KOPT-K1 (cell line): ENCODE measurements around the gene MED25.

ENCODE experiments used
- H3K27ac ChIP-seq: fragments of 200-600 bp; sonication (generic); 2 replicates; pipeline ENCODE4 v1.5.1; 2016; ENCODE audit warnings: antibody characterized with exemption, mild to moderate bottlenecking, low read depth, low read length; ENCODE audit not compliant: poor library complexity, severe bottlenecking
- H3K36me3 ChIP-seq: fragments of 200-600 bp; sonication (generic); 2 replicates; pipeline ENCODE4 v1.5.1; 2017; ENCODE audit warnings: antibody characterized with exemption, mild to moderate bottlenecking, low read length, moderate library complexity; ENCODE audit not compliant: insufficient read depth
- H3K9me3 ChIP-seq: fragments of 200-600 bp; sonication (generic); 2 replicates; pipeline ENCODE4 v1.5.1; 2017; ENCODE audit warnings: antibody characterized with exemption, low read length, mild to moderate bottlenecking; ENCODE audit not compliant: insufficient read depth, poor library complexity, severe bottlenecking

Gene MED25

DNA sequence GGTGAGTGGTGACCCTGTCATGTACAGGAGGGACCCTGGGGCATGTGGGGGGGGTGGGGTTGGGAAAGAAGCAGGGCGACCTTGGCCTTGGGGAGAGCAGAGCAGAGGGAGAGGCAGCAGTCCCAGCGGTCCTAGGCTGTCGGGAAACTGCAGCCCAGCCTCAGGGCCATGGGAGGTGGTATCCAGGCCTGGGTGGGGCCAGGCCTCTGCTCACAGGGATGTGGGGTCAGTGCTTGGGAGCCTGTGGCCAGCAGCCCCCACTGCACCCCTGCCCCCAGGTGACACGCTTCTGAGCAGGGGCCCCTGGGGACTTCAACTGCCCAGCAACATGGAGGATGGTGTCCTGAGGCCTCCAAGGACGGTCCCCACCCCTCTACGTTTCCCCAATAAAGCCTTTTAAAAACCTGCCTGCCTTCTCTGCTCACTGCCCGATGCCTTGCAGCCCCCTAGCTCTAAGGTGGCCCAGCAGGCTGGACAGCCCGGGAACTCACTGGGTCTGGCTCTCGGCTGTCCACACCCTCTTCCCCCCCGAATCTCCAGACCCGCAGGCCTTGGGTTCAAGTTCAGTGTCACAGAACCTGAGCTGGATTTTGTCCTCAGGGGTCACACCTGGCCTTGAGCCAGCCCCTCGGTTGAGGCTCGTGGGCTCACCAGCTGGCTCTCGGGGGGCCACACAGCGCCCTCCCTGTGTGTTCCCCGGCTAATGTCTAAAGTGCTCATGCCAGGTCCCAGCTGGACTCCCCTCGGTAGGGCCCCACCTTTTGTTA lies 42.4 kb downstream of the MED25 start:
- H3K36me3 ChIP-seq: peaks cover 93% of the 10 kb centered on the region
- no peaks in the 10 kb centered on the region for H3K9me3 ChIP-seq
- no peak overlapping the region for H3K27ac ChIP-seq

DNA sequence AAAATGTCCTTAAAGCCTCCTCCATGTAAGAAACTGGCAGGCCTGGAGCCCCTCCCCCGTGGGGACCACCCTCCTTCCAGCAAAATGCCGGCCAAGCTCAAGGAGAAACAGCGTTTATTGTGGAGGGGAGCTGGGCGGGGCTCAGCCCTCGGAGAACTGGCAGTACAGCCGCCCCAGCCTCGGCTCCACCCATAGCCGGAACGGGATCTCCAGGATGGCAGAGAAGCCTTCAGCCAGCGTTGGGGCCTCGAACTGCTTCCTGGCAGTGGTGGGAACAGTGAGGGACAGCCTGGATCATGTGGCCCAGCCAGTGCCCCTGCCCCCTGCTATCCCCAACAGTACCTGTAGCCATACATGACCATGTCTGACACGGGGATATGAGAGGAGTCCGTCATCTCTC lies 43.0 kb downstream of the MED25 start:
- H3K9me3 ChIP-seq: no peaks in the 10 kb centered on the region
- no peak overlapping the region for H3K27ac ChIP-seq
- H3K36me3 ChIP-seq: peaks cover 87% of the 10 kb centered on the region

DNA sequence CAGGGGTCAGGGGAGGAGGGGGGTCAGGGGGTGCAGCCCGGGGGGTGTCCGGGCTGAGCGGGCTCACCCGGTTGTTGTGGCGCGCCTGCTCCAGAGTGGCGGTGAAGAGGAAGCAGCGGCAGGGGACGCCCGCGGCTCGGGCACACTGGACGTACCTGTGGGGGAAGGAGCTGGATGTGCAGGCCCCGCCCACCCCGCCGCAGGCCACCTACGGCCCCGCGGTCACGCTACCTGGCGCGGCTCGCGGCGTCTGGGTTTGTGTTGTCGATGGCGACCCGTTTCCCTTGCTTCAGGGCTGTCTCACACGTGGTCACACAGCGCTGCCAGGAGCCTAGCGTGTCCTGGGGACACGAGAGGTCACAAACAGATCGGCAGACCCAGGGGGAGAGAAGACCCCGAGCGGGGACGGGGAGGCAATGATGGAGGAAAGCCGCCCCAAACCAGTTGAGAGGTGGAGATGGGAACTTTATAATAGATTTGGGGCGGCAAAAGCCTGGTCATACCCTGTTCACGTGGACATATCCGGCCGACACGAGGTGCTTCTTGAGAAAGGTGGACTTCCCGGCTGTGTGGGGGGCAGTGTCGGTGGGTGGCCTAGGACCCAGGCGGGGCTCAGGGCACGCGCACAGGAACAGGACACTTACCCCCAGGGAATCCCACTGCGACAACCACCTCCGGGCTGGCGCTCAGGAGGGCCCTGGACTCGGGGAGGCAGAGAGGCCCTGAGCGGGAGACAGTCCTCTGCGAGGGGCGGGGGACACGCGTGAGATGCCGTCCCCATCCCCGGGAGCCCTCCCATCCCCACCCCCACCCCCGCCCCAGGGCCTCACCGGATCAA lies 43.7 kb downstream of the MED25 start:
- no peaks in the 10 kb centered on the region for H3K9me3 ChIP-seq
- H3K36me3 ChIP-seq: peaks cover 80% of the 10 kb centered on the region
- no peak overlapping the region for H3K27ac ChIP-seq

DNA sequence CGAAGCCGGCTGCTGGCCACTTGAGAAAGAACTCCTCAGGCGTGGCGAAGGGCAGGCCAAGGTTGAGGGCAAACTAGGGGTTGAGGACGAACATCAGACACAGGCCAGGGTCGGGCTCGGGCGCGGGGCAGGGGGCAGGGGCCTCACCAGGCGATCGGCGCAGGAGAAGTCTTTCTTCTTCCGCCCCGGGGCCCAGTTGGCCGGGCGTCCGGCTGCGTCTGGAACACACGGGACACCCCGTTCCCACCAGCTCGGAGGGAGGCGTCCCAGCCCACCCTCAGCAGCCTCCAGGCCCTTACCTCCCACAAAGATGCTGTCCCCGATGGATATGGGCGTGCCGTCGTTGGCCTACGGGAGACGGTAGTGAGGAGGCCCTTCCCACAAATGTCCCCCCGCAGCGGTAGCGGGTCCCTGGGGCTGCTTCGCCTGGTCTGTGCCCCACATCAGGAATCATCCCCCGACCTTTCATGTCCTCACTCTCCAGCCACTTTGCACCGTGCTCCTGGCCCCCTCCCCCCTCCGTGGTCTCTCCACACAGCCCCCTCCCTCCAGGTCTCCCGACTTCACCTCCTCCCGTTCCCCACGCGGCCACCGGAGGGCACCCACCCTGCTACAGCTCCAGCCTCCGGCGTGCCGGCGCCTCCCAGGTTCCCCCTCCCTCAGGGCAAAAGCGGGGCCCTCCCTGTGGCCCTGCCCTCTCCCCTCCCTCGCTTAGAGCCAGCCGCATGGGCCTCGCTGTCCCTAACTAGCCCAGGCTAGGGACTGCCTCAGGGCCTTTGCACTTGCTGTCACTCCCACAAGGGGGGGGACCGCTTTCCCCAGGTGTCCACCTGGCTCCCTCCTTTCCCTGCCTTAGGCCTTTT lies 44.5 kb downstream of the MED25 start:
- no peaks in the 10 kb centered on the region for H3K9me3 ChIP-seq
- H3K27ac ChIP-seq: no peak overlapping the region
- H3K36me3 ChIP-seq: peaks cover 72% of the 10 kb centered on the region

DNA sequence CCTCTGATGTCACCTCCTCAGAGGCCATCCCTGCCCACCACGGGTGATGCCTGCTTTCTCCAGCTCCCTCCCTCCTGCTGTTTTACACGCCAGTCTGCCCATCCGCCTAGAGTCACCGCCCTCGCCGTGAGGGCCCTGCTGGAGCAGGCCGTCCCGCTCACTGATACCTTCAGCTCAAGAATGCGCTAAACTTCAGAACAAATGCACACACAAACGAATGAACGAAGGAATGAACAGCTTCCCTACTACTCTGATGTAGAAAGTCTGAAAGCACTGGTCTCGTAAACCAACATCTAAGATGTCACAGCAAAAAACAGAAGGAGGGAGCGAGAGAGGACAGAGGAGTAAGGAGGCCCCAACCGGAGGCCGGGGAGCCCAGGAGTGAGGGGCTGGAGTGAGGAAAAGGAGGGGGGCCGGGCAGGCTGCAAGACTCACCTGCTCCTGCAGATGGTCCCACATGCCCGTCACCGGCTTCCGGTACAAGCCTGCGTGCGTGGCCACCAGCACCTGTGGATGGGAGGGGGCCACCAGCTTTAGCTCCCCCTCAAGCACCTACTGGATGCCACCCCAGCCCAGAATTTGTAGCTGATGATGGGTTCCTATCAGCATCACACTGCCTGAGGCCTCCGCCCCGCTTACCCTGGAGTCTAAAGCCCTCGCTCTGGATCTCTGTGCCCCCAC lies 45.3 kb downstream of the MED25 start:
- Histone ChIP-seq H3K36me3 (peaks cover 64% of the 10 kb centered on the region), H3K9me3 (no peaks in the 10 kb centered on the region), H3K27ac (no peak overlapping the region)

DNA sequence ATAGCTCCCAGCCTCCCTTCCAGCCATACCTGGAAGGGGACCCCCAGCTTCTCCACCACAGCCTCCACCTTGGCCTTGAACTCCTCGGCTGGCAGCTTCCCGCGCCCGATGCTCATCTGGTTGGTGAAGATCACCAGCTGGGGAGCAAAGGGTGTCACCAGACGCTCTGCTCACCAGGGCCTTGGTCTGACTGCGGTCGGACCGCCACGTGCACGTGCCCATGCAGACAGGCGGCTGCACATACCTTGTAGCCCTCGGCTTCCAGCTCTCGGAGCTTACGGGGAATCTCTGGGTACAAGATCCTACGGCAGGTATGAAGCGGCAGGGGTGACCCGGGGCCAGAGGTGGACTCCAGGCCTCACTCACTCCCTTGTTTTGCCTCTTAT lies 45.8 kb downstream of the MED25 start:
- Histone ChIP-seq H3K36me3 (peaks cover 59% of the 10 kb centered on the region), H3K9me3 (no peaks in the 10 kb centered on the region), H3K27ac (no peak overlapping the region)

DNA sequence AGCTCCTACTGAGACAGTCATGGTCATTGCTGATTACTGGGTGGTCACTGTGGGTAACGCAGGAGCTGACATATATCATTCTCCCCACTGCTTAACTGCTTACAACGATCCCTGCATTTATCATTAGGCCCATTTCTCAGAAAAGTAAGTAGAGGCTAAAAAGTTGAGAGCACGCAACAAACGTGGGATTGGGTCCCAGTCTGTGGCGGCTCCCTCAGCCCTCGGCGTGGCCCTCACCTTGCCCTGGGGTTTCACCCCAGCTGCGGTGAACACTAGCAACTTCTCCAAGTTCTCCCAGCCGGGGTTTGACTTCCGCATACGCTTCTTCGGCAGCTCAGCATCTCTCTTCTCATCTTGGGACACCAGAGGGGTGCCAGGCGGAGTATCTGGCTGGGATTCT lies 46.8 kb downstream of the MED25 start:
- Histone ChIP-seq H3K9me3 (no peaks in the 10 kb centered on the region), H3K27ac (no peak overlapping the region), H3K36me3 (peaks cover 51% of the 10 kb centered on the region)

DNA sequence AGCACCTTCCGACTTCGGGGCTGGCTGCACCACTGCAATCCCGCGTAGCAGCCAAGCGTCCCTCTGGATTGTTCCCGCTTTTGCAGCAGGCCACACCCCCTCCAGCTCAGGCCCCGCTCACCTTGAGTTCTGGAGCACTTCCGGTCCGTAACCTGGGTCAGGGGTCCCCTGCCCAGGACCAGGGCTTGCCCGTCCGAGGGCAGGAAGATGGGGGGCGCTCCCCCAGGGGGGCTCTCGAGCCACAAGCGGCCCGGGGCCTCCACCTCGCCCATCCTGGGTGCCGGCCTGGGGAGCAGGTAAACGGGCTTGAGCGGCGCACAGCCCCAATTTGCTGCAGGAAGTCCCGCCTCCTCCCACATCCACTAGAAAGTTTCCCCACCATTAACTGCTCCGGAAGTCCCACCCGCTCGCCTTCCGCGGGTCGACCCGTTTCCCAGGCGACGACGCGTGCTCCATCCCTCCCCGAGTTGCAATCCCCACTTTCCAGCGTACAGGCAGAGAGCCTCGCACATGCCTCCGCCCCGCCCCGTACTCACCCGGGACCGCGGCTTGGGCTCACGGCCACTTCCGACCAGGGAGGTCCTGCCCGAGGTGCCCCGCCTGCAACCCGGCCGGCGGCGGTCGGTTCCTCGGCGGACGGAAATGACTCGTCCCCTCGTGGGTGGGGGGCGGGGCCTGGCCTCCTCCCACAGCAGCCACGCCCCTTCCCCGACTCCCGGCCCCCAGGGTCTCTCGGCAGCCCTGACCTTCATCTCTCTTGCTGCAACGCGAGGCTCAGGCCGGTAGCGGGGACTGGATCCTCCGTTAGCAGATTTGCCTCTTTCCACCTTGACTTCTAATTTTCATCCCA lies 49.1 kb downstream of the MED25 start, which contains the start of gene PNKP:
TSS of gene PNKP (minus strand) at position 644 of the 850 bp plus-strand sequence. CDS start at position 272, 372 bp downstream.
- H3K36me3 ChIP-seq: peaks cover 30% of the 10 kb centered on the region
- H3K9me3 ChIP-seq: no peaks in the 10 kb centered on the region
- peak within 1 kb of the TSS; percentile 77 for H3K27ac ChIP-seq

DNA sequence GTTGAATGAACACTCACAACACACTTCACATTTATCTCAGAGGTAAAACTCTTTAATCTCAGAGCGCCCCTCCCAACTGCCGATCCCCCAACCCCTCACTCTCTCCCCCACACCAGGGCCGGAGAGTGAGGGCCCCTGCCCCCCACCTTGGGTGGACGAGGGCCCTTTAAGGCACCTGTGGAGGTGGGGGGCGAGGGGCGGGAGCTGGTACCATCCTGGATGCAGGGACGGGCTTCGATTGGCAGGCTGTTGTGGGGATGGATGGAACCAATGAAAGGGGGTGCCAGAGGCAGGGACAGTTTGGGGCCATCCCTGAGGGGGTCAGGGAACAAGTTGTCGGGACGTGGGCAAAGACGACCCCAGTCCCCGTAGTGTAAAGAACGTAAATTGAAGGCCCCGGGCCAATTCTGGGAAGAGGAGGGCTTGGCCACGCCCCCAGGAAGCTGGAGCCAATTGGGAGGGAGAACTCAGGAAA lies 51.0 kb downstream of the MED25 start:
- H3K9me3 ChIP-seq: no peaks in the 10 kb centered on the region
- peaks cover 12% of the 10 kb centered on the region for H3K36me3 ChIP-seq
- H3K27ac ChIP-seq: peak overlapping the region; percentile 39

DNA sequence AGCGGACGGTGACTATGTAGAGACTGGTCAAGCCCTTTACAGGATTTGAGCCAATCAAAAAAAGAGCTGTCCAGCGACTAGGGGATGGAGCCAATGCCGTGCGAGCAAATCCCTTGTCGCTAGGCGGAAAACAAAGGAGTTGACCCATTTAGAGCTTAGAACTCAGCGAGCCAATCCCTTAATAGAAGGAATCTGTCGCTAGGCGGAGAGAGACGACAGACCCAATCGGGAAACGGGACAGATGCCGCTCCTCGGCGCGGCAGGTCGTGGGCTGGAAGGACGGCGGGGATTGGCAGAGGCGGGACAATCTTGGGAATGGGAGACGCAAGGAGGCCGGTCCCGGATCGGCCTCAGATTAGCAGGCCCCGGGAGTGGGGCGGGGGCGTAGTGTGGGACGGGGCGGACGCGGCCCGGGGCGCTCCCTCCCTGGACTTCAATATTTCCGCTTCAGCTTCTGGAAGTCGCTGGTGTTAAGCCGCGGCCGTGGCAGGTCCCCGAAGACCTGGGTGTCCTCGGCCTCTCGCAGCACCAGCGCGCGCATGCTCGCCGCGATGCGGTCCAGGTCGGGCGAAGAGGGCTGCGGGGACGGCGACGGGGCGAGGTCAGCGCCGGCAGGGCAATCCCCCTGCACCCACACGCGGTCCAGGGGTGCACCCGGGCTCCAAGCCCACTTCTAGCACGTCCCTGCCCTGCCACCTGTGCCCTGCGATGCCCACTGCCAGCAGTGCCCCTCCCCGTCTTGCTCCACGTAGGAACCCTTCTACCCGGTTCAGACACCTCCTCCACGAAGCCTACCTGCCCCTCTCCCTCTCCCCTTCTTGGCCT lies 51.6 kb downstream of the MED25 start:
- peaks cover 5% of the 10 kb centered on the region for H3K36me3 ChIP-seq

DNA sequence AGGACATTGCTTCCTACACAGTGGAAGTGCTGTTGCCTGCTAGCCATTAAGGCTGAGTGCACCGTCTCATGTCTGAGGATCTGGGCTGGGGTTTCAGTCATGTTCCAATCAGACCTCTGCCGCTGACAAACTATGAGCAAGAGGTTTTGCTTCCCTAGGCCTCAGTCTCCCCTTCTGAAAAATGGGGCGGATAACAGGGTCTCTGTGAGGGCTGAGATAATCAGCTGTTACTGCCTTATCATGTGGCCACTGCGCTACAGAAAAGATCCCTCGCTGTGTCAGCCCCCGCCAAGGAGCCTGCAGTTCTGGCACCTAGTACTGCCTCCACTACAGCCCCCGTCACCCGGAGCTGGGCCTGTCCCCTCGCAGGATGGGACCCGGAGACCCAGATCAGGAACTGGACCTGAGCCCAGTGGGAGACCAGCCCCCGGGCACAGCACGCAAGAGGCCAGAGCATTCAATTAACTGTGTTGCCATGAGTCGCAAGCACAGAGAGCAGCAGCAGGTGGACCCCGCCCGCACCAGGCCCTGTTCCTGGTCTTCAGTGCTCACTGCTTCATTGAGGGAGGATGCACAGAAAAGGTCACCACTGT lies 52.3 kb downstream of the MED25 start:
- H3K9me3 ChIP-seq: no peaks in the 10 kb centered on the region
- H3K36me3 ChIP-seq: no peaks in the 10 kb centered on the region
- peak overlapping the region; percentile 61 for H3K27ac ChIP-seq

More for the DNA sequence above, 51.6 kb downstream of the MED25 start:
- H3K9me3 ChIP-seq: no peaks in the 10 kb centered on the region
- peak overlapping the region; percentile 61 for H3K27ac ChIP-seq

DNA sequence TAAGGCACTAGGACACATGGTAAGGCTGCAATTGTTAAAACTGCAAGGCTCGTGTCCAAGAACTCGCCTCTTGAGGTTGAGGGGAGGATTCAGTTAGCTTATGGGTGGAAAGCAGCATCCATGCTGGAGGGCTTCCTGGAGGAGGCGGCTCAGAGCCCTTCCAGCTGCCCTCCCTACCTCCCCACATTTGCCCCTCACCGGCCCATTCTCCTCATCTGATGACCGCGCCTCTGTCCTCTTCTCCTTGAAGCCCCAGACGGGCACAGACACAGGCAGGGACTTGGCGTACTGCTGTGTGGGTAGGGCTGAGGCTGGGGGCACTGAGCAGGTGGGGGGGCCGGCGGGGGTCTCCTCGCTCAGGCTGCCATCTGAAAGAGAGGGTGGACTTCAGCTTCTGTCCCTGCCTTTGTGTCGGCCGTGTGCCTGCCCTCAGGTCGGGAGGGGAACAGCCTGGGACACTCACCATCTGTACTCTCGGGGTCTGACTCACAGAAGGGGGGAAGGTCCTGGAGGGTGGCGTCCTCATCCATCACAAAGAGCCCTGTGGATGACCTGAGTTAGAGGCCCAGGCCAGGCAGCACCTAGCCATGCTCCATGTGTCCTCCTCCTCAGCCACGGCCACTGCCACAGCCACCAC lies 53.4 kb downstream of the MED25 start:
- Histone ChIP-seq H3K9me3 (no peaks in the 10 kb centered on the region), H3K36me3 (no peaks in the 10 kb centered on the region), H3K27ac (no peak overlapping the region)
